Transverse colon (tissue), 4 donors: ENCODE data around the gene DMAP1. TPM values are rescaled to one million over a fixed set of nuclear protein-coding genes. Genes with fewer than 3 reads are reported as not detected.

ENCODE experiments used
- DNase-seq: peaks from one replicate; pipeline ENCODE4 v3.0.0-alpha.2; 2019
- H3K27ac ChIP-seq, 4 donors: fragments of 200-600 bp; sonication (generic); 2 replicates each; pipeline ENCODE4 v1.5.1; 2016 to 2018; ENCODE audit warnings: inconsistent platforms in 4 of 4
- H3K27me3 ChIP-seq: fragments of 200-600 bp; sonication (generic); 2 replicates; pipeline ENCODE4 v1.5.1; 2017; ENCODE audit warnings: inconsistent platforms
- H3K36me3 ChIP-seq, 4 donors: fragments of 200-600 bp; sonication (generic); 2 replicates each; pipeline ENCODE4 v1.5.1; 2017 to 2019; ENCODE audit warnings: inconsistent platforms in 4 of 4
- H3K4me1 ChIP-seq, 4 donors: fragments of 200-600 bp; sonication (generic); 2 replicates each; pipeline ENCODE4 v1.5.1; 2017 to 2020; ENCODE audit warnings: inconsistent platforms in 4 of 4
- H3K4me3 ChIP-seq, 4 donors: fragments of 200-600 bp; sonication (generic); 1 replicate in 1 of 4; 2 replicates in 3 of 4; pipeline versions ENCODE4 v1.5.1 to v1.6.1; 2017 to 2019; ENCODE audit warnings: inconsistent platforms in 4 of 4
- H3K9me3 ChIP-seq, 2 donors: fragments of 200-600 bp; sonication (generic); 2 replicates each; pipeline ENCODE4 v1.5.1; 2017 to 2019; ENCODE audit warnings: inconsistent platforms in 2 of 2
- CTCF ChIP-seq, 5 experiments: fragments of 200-600 bp in 3 of 5; fragments of 450-650 bp in 2 of 5; sonication (generic) in 3 of 5; IDR thresholded peaks; 1 replicate in 2 of 5; 2 replicates in 3 of 5; pipeline ENCODE4 v1.5.1; 2016 to 2017; ENCODE audit warnings: antibody characterized with exemption in 5 of 5, inconsistent platforms in 3 of 5, mild to moderate bottlenecking in 2 of 5, moderate library complexity in 1 of 5
- EP300 ChIP-seq: sonication (generic); formaldehyde crosslinking; IDR thresholded peaks from one replicate; pipeline ENCODE4 v1.6.1; 2017; ENCODE audit warnings: antibody characterized with exemption, low read depth
- POLR2A ChIP-seq: fragments of 450-650 bp; IDR thresholded peaks from one replicate; pipeline ENCODE4 v1.6.1; 2016; ENCODE audit warnings: antibody characterized with exemption, mild to moderate bottlenecking, moderate library complexity
- POLR2AphosphoS5 ChIP-seq, 3 donors: sonication (generic); formaldehyde crosslinking; IDR thresholded peaks; one replicate each; pipeline ENCODE4 v1.6.1; 2016; ENCODE audit warnings: antibody characterized with exemption in 3 of 3
- WGBS, 2 donors: methylation state at CpG; one replicate each; pipeline ENCODE4 v1.1.5; 2018; ENCODE audit warnings: low coverage in 1 of 2; 5-methylcytosine and 5-hydroxymethylcytosine counted together
- in situ Hi-C, 4 donors: fragments of 200-750 bp; cut with MboI; loops; one replicate each; pipeline versions ENCODE4 v1.15.0 to v1.15.1; 2017; ENCODE audit warnings: low sequenced_read_pairs in 3 of 4, low pct_ligation_motif_present in 1 of 4, low pct_unique_long_range_greater_than_20kb in 1 of 4
- intact Hi-C: fragments of 100-400 bp; cut with DNase I; formaldehyde crosslinking; loops from one replicate; pipeline ENCODE4 v1.15.1; 2023; ENCODE audit warnings: low total_unique reads
- total RNA-seq, 4 donors: library from RNA; depleted of rRNA; stranded (reverse); fragments of >200 nt; gene quantifications; one replicate each; pipeline ENCODE4 v1.1.0, GENCODE V29; 2016

Gene DMAP1
- total RNA-seq, 4 donors from 2014 or later: 57.8 to 130 (median 93.6) TPM

- WGBS, 2 donors: 95 to 100% methylated on average over 6 to 33 of the region's 33 CpGs
- Histone ChIP-seq H3K27me3 (no peaks in the 10 kb centered on the region), H3K36me3 (no peaks in the 10 kb centered on the region), H3K27ac (no peak overlapping the region), H3K9me3 (no peaks in the 10 kb centered on the region), H3K4me3 (no peak overlapping the region), H3K4me1 (peaks cover 0 to 20% (median 13%) of the 10 kb centered on the region in 4 donors)
- in situ Hi-C loops (no loop called here), intact Hi-C loops (no loop called here)
- TF ChIP-seq CTCF (IDR thresholded peaks at IDR 0.05) (no peak), POLR2A (no peak), EP300 (no peak), POLR2AphosphoS5 (IDR thresholded peaks at IDR 0.05) (no peak)
- DNase-seq: no peak
These were observed 37.0 kb downstream of the DMAP1 start for GRCh38 chr1:44250068-44250781.

- in situ Hi-C loops (no loop called here), intact Hi-C loops (no loop called here)
- Histone ChIP-seq H3K27me3 (no peaks in the 10 kb centered on the region), H3K4me1 (peaks cover 0 to 20% (median 13%) of the 10 kb centered on the region in 4 donors), H3K4me3 (no peak overlapping the region), H3K9me3 (no peaks in the 10 kb centered on the region), H3K27ac (peak overlapping the region; percentile 31 to 74 (median 46)), H3K36me3 (no peaks in the 10 kb centered on the region)
- TF ChIP-seq POLR2AphosphoS5 (IDR thresholded peaks at IDR 0.05) (no peak), CTCF (IDR thresholded peaks at IDR 0.05) (no peak), POLR2A (no peak)
- peak; percentile 45 for DNase-seq
- WGBS, 2 donors: 33 to 71% methylated on average over 1 of the region's 1 CpG
These were observed 38.2 kb downstream of the DMAP1 start for GRCh38 chr1:44251486-44251885.

GRCh38 chr1:44251989-44252671, 38.9 kb downstream of the DMAP1 start:
- H3K4me3 ChIP-seq: no peak overlapping the region
- 70 to 84% methylated on average over 2 to 18 of the region's 23 CpGs for WGBS, 2 donors
- no peaks in the 10 kb centered on the region for H3K9me3 ChIP-seq
- no peak for DNase-seq
- no peaks in the 10 kb centered on the region for H3K27me3 ChIP-seq
- in situ Hi-C loops: no loop called here
- H3K4me1 ChIP-seq: peaks cover 0 to 20% (median 13%) of the 10 kb centered on the region in 4 donors
- intact Hi-C loops: no loop called here
- peak overlapping the region; percentile 31 to 74 (median 46) for H3K27ac ChIP-seq
- TF ChIP-seq EP300 (no peak), POLR2A (no peak), CTCF (IDR thresholded peaks at IDR 0.05) (no peak), POLR2AphosphoS5 (IDR thresholded peaks at IDR 0.05) (no peak)
- no peaks in the 10 kb centered on the region for H3K36me3 ChIP-seq

GRCh38 chr1:44254392-44254910, 41.2 kb downstream of the DMAP1 start:
- Histone ChIP-seq H3K36me3 (no peaks in the 10 kb centered on the region), H3K4me3 (no peak overlapping the region), H3K9me3 (no peaks in the 10 kb centered on the region), H3K4me1 (peaks cover 0 to 31% (median 13%) of the 10 kb centered on the region in 4 donors), H3K27ac (no peak overlapping the region), H3K27me3 (no peaks in the 10 kb centered on the region)
- intact Hi-C loops (no loop called here), in situ Hi-C loops (no loop called here)
- TF ChIP-seq POLR2AphosphoS5 (IDR thresholded peaks at IDR 0.05) (no peak), EP300 (no peak), CTCF (IDR thresholded peaks at IDR 0.05) (no peak), POLR2A (no peak)
- WGBS, 2 donors: 92 to 100% methylated on average over 3 to 4 of the region's 4 CpGs
- DNase-seq: no peak
